ENCODE results near the gene RPL31.

The RPL31 gene
- 439 reads per million, percentile 97 among the genes with 10 or more reads in this experiment for total RNA-seq

DNA sequence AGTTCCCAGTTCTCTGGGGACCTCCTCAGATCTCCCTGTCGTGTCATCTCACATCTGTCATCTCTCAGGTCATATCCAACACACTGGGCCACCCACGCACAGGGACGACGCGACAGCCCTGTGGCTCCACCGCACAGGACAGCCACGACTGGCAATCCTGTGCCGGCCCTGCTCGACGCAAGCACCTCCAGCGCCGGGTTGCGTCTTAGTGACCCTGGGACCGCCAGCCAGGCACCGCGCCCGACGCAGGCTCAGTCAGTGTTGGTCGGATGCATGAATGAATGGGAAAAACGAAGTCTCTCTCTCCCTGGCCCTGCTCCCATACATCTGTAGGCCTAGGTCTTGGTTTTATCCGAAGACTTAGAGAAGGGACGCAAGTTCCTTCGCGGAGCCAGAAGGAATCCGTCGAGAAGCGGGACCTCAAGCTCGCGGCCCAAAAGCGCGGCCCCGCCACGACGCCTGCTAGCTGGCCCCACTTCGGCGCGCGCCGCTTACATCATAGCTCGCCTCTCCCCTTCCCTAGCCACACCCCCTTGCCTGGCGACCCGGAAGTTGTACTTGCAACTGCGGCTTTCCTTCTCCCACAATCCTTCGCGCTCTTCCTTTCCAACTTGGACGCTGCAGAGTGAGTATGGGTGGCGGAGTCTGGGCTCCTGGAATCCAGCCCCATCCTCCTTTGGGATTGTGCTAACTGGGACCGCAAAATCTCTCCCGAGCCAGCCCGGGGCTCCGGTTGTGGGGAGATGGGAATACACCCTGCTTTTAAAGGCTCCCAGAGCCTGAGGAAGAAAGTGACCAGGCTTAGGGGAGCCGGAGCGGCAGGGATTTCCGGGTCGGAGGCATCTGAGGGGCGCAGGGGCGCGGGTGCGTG is at the start of gene RPL31:
RPL31 (plus strand) TSS at position 599 of the 871 bp plus-strand sequence. CDS start 413 bp downstream, outside the sequence.
- DNase-seq, result peak; percentile 95

DNA sequence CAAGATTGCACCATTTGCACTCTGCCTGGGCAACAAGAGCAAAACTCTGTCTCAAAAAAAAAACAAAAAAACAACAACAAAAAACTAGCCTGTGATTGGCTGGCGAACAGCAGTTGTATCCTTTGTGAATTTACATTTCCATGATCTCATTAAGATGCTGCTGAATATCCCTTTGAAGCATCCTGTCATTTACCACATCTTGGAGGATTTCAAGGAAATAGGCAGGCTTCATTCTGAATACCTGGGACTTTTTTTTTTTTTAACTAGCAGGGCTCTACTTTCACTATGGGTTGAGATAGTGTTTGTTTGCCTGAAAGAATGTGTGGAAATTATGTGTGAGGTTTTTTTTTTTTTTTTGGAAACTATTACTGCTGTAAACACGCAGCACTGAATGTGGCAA is 49.6 kb upstream of the RPL31 start:
- DNase-seq, result no peak

DNA sequence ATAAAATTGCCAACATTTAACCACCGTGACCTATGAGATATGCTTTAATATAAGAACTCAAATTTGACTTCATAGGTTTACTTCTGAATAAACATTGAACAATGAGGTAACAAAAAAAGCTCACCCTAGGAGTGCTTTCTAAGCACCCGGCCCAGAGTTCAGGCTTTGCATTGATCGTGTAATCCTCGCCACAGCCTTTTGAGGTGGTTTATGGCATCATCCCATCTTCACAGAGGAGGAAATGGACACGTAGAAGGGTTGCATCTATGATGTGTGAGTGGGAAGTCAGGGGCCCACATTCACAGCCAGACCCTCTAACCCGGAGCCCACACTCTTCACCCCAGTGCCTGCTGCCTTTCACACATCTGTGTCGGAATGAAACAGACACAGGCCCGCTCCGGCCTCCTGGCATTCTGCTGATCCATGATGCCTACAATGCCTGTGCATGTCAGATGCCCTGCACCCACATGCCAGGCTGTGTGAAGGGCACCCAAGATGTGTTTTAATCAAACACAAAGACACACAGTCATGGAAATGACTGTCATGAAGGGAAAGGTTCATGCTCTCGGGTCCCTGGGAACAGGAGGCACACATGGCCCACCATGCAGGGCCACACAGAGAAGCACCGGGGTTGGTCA is 48.6 kb upstream of the RPL31 start:
- DNase-seq, result no peak

DNA sequence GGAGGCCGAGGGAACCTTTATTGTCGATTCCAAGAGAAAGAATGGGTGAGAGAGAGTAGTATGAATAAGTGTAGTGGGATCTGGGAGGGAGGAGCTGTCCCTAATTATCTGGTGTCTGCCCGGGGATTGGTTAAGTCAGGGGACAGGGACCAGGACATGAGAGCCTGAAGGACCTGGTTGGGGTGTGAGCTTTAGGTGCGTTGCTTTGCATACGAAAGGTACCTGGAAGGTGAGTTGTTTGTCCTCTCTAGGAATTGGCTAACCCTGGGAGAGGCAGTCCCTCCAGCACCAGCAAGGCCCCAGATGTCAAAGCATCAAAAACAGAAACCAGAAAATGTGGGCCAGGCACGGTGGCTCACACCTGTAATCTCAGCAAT is 48.1 kb upstream of the RPL31 start:
- no peak for DNase-seq

DNA sequence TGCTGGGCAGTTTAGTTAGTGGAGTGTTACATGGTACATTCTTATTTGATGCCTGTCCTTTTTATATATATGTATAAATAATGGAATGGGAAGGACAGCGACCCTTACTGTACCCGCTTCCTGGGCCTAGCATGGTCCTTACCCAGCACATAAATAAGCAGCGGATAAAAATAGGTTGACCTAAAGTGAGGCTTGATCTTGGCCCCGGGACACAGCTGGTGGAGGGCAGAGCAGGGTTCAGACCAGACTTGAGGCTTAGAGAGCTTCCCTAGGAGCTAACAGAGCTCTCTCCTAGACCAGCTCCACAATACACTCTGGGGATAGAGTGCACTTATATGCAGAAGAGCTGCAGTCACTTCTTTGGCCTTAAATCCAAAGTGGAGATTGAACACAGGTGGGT is 46.9 kb upstream of the RPL31 start:
- DNase-seq, result no peak

DNA sequence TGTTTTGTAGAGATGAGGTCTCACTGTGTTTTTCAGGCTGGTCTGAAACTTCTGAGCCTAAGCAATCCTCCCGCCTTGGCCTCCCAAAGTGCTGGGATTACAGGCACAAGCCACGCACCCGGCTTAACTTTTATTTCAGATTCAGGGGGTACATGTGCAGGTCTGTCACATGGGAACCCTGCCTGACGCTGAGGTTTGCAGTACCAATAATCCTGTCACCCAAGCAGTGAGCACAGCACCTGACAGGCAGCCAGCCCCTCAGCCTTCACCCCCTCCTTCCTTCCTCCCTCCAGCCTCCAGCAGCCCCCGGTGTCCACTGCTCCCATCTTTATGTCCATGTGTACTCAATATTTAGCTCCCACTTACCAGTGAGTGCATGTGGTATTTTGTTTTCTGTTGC is 46.0 kb upstream of the RPL31 start:
- no peak for DNase-seq

DNA sequence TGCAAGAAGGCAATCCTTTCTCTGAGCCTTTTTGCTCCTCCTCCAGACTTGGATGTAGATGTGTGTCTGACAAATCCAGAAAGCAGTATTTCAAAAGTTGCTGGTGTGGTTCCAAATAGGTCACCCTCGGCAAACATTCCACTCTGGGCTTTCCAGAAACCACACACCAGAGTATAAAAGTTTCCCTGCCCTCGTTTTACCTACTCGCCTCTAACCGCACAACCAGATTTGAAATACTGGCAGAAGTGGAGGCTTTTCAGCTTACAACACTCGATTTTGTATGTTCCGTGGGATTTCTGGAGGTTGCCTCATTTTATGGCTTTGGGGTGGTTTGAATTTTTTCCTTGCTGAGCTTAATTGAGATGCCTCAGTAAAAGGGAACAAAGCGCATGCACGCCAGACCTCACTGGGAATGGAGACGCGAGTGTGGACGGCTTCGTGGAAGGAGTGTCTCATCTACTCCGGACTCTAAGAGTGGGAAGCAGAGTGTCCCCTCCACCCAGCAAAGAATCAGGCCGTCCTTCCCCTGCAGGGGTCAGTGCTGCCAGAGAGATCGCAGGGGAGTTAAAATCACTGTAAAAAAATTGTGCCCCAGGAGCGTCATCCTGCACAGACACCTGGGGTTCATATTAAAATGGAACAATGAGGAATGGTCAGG is 44.0 kb upstream of the RPL31 start:
- no peak for DNase-seq

DNA sequence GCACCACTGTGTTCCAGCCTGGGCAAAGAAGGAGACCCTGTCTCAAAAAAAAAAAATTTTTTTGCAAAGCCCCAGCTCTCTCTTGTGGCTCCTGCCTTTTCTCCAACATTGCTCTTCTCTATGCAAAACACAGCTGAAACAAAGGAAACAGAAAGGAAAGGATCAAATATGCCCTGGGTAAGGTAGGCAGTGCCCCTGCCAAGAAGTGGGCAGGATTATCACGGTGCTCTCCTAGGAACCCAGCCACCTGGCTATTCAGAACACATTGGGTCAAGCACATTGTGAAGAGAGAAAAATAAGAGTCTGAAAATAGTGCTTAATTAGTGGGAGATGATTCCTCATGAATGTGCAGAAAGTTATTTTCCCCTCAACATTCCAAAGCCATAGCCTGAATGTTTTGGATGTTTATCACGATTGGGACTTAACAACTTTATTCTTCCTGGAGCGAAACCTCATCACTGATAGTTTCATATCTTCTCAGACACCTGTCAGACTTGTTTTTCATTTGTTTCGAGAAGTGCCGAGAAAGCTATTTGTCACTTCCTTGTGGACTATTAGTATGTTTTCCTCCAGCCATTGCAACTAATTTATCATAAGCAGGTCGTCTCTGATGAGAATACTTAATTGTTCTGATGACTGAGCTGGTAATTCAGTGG is 42.7 kb upstream of the RPL31 start:
- DNase-seq, result no peak

DNA sequence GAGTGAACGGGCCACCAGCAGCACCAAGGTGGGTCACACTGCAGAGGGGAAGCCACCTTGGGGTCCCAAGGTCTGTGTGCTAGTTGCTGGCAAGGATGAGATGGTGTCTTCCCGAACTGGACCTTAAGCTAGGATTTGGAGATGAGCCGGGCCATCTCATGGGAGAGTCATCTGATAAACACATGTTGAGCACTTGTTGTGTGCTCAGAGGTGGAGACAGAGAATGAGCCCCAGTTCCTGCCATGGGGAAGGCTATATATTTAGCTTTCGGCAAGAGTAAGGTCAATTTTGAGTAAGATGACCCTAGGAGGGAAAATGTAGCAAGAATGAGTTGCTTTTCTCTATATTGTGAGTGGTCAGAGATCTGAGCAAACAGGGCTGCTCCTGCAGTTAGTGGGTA is 41.4 kb upstream of the RPL31 start:
- no peak for DNase-seq

DNA sequence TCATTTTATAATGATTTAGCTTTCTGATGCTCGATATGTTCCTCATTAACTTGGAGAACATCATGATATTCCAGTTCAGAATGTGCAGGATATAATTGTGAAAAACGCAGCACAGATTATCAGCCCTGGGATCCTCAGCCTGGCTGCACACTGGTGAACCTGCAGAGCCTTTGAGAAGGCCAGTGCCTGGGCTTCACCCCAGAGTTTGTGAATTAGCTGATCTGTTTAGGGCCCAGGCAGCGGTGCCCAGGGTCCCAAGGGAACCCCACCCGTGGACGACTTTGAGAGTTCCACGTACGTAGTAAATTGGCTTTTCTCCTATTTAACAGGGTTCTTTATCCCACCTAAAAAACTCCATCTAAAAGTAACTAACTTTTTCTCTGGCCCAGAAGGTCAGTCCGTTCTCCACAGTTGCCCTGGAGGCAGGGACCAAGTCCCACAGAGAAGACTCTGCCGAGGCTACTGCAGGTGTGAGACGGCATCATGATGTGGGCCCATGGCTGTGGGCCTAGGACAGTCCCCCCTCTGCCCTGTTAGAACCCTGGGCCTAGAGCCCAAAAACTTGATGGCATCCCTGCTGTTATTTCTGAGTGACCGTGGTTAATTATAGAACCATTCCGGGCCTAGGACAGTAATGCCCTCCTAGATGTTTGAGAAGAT is 39.6 kb upstream of the RPL31 start:
- no peak for DNase-seq

DNA sequence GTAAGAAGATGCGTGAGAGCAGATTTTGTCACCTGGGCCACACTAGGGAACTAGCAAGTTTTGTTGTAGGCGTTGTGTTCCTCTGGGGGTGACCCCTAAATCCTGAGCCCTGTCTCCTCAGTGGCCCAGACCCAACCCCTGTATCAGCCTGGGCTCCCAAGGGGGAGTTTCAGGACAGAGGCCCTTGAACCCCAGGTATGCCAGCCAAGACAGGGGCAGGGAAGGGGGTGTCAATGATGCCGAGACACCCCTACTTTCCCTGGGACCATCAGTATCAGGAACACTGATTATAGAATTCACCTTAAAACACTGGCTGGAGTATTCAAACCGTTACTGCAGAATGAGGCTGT is 39.1 kb upstream of the RPL31 start:
- no peak for DNase-seq

DNA sequence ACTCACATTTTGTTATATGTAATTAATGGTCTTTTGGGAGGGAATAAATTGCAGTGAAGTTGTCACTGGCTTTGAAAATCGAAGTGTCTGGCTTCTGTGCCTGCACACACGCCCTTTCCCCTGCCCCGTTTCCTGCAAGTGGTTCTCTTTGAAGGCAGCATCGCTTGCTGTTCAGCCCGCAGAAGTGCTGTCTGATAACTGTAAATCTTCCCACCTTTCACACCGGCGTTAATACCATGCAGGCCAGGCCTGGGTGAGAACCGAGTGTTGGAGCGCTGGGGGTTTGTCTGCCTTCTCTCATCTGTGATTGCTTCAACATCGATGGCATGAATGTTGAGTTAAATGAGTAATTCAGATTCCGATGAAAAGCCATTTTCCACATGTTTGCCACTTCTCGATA is 37.9 kb upstream of the RPL31 start:
- no peak for DNase-seq

DNA sequence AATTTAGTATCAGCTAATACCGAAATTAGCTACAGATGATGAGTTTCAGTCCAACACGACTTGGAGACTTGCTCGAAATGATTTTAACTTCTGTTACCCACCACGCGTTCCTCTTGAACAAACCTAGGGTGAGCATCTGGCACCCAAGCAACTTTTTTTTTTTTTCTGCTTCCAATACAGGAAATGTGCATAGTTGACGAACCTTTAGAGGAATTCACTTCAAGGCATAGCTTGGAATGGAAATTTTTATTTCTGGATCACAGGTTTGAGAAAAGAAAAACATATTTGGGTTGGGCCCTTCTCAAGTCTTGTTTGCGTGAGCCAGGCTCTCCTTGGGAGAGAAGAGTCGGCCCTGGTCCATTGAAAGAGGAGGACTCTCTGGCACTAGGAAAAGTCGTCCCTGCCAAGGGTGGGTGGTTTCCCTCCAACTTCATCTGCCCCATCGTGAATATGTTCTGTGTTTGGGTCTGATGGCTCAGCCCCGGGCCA is 37.4 kb upstream of the RPL31 start:
- DNase-seq, result no peak

DNA sequence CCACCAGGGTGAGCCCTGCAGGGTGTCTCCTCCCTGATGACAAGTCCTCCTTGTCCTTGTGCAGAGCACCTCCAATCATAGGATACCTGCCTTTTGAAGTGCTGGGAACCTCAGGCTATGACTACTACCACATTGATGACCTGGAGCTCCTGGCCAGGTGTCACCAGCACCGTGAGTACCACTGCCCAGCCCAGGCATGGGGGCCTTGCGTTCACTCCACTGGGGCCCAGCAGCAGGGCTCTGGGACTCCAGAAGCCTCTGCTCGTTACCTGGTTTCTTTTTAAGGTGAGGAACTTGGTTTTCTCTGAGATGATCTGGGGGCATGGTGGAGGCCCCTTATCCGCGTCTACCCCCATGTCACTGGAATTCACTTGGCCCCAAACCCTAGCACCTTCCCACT is 36.5 kb upstream of the RPL31 start:
- DNase-seq, result no peak

DNA sequence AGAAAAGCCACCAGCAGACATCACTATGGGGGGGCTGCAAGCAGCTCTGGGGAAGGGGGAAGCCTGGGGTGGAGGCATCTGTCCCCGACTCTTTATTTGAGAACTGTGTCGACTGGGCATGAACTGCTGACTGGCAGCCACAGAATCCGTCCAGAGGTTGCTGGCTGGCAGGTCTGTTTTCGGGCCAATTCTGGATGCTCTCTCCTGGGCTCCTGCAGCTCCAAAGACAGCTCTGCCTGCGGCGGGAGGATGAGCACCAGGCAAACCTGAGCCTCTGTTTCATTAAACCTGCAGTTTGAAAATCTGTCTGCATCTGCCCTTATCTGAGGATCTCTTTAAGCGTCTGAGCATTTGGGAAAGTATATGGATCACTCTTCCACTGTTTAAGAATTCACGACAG is 34.4 kb upstream of the RPL31 start:
- DNase-seq, result no peak

DNA sequence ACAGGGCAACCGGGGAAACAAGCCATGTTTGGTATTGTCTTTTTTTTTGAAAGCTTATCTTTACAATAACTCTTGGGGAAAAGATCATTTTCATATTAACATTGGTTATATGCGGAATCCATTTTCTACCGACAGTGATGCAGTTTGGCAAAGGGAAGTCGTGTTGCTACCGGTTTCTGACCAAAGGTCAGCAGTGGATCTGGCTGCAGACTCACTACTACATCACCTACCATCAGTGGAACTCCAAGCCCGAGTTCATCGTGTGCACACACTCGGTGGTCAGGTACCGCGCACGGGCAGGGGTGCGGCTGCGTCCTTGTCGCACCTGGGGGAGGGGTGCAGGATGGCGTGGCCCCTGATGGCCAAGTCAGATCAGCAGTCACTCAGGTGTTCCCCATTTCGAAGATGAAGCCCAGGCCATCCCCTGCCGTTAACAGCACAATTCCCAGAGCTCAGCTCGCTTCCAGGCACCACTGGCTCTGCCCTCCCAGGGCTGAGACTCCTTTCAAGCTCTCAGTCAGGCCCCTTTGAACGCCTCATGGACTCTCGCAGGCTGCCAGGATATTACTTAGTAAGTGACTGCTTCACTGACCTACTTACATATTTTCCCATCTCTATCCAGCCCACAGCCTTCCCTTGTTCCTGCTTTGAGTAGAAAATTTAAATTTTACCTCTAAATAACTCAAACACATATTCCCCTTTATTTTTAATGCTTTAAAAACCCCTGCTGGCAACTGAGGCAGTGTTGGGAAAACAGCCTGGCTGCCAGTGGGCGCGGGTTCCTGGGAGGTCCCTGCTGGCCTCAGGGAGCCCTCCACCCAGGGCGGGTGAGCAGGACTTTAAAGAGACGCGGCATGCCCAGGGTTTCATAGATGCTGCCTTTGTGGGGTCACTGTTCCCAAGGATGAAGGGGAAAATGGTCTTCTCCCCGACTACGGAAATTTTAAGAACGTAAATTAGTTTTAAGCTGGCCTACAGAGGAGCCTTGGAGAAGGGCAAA is 33.6 kb upstream of the RPL31 start:
- DNase-seq, result no peak

DNA sequence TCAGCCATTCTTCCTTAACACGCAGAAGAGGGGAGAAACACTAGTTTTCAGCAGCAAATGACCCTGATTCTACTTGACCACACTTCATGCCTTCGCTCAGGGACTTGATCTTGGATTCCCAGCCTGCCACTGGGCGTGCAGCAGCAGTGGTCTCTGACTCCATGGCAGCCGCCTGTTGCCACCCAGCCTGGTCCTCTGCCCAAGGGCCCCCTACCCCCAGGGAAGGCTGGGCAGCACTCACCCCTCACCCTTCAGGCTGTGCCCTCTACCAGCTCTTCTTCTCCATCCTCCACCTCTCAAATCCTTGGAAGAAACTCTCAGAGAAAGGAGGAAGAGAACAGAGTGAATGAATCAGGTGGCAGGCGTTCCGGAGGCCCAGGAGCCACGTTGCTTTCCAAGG is 32.1 kb upstream of the RPL31 start:
- no peak for DNase-seq

DNA sequence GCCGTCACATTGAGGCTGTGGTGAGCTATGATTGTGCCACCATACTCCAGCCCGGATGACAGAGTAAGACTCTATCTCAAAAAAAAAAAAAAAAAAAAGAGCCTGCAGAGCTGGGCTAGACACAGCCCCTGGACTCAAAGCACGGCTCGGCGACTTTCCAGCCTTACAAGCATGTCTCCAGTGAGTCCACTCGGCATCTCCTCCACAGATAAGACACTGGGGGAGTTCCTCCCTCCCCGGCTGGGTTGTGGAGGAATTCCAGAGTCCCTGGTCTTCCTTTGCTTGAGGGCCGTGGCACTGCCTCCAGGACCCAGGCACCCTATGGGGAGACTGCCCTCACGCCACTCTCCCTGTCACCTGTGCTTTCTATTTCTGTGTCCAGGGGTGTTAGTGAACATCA is 30.9 kb upstream of the RPL31 start:
- DNase-seq, result no peak

DNA sequence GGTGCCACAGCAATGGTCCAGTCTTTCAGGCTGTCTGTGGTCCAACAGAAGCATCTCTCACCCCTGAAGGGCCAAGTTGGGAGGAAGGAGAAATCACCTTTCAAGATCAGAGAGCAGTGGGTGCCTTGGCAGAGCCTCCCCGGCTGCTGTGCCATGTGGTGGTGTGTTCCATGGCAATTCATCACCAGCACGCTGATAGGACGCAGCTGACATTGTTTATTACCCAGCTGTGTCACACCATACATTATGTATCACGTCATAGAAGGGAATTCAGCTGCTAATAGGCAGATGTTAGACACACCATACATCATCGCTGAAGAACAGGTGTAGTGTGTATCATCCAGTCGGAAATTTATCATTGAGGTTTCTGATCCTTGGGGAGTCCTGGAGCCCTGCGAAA is 29.6 kb upstream of the RPL31 start:
- DNase-seq, result no peak

DNA sequence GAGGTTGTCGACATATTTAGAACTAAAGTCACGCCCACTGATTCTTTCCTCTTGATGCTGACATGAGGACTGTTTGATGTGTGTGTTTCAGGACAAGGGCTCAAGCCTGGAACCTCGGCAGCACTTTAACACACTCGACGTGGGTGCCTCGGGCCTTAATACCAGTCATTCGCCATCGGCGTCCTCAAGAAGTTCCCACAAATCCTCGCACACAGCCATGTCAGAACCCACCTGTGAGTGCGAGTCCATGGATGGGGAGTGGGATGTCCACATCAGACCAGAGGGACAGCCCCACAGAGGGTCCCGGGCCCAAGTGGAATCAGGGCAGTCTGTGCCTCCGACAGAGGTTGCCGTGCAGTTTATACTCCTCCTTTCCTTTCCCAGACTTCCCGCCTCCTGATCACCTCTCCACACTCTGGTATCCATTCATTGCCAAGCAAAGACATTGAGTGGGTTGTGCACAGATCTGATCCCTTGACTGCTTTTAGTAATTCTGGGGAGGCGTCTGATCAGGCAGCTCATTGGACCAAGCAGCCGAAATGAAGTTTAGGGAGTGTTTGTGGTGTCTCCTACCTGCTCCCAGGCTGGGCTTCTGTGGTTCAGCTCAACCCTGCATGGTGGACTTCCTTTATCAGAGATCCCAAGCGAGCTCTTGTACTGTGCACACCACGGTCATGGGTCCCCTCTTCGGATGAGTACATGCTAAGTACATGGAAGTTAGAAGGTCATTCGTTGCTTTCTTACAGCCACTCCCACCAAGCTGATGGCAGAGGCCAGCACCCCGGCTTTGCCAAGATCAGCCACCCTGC is 27.2 kb upstream of the RPL31 start:
- no peak for DNase-seq

DNA sequence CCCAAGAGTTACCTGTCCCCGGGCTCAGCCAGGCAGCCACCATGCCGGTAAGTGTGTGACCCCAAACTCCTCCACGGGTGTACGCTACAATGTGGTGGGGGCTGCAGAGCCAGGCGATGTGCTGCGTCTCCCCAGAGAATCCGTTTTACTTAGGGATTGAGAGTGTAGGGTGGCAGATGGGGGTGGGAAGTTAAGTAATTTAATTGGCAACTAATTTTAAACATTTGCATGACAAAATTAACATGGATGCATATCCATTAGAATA is 26.6 kb upstream of the RPL31 start:
- DNase-seq, result no peak

Measured in effector CD4-positive, alpha-beta T cell (primary cell).